OCI-LY3 (cell line): ENCODE data around the gene PIK3R4.

ENCODE experiments used
- H2AFZ ChIP-seq: fragments of 200-600, 300-600 bp; shearing (Covaris generic); 2 replicates; pipeline ENCODE4 v1.6.0; 2014; ENCODE audit warnings: antibody characterized with exemption, low read depth, low read length
- H3K27ac ChIP-seq: fragments of 200-600, 300-600 bp; sonication (generic); 2 replicates; pipeline ENCODE4 v1.5.1; 2014; ENCODE audit warnings: mild to moderate bottlenecking, low read length, moderate library complexity, mixed read lengths
- H3K27me3 ChIP-seq: fragments of 200-600, 300-600 bp; sonication (generic); 2 replicates; pipeline ENCODE4 v1.6.1; 2014; ENCODE audit warnings: low read depth, low read length, mixed read lengths
- H3K36me3 ChIP-seq: fragments of 200-600, 300-600 bp; sonication (generic); replicated peaks from 2 replicates; pipeline ENCODE3; 2014; ENCODE audit warnings: low read depth, low read length, mixed read lengths
- H3K4me1 ChIP-seq: fragments of 300-600, 200-600 bp; sonication (generic); 2 replicates; pipeline ENCODE4 v1.6.1; 2014; ENCODE audit warnings: low read length, mixed read lengths
- H3K4me2 ChIP-seq: fragments of 200-600, 300-600 bp; sonication (generic); 2 replicates; pipeline ENCODE4 v1.6.1; 2014; ENCODE audit warnings: low read length, mixed read lengths
- H3K4me3 ChIP-seq: fragments of 300-600, 200-600 bp; sonication (generic); 2 replicates; pipeline ENCODE4 v1.5.1; 2014; ENCODE audit warnings: antibody characterized with exemption, mild to moderate bottlenecking, low read length, moderate library complexity
- H3K79me2 ChIP-seq: fragments of 300-600, 200-600 bp; shearing (Covaris generic); 2 replicates; pipeline ENCODE4 v1.6.1; 2014; ENCODE audit warnings: mild to moderate bottlenecking, low read length, mixed read lengths
- H3K9ac ChIP-seq: fragments of 300-600, 200-600 bp; shearing (Covaris generic); 2 replicates; pipeline ENCODE4 v1.6.0; 2014; ENCODE audit warnings: mild to moderate bottlenecking, low read length, moderate library complexity
- H3K9me3 ChIP-seq: fragments of 200-600, 300-600 bp; shearing (Covaris generic); 2 replicates; pipeline ENCODE4 v1.6.1; 2014; ENCODE audit warnings: low read length, mixed read lengths; ENCODE audit not compliant: insufficient read depth
- H4K20me1 ChIP-seq: fragments of 200-600, 300-600 bp; sonication (generic); 2 replicates; pipeline ENCODE4 v1.6.1; 2016; ENCODE audit warnings: low read length, mixed read lengths; ENCODE audit not compliant: insufficient read depth
- CTCF ChIP-seq: fragments of 200-600, 300-600 bp; sonication (generic); IDR thresholded peaks from 2 replicates; pipeline ENCODE4 v1.5.1; 2014; ENCODE audit warnings: antibody characterized with exemption, low read length, low read depth
- EZH2phosphoT487 ChIP-seq: fragments of 200-600 bp; shearing (Covaris generic); IDR thresholded peaks from 2 replicates; pipeline ENCODE4 v1.6.1; 2018; ENCODE audit warnings: antibody characterized with exemption, mixed run types, low read depth

The PIK3R4 gene

GRCh38 chr3:130757611-130758150 is 11.1 kb upstream of the PIK3R4 start:
- H3K4me1 ChIP-seq: peaks cover 10% of the 10 kb centered on the region; the same call in 1 of the 2 replicates
- H3K4me2 ChIP-seq: no peak overlapping the region

GRCh38 chr3:130755666-130756065 is 9.0 kb upstream of the PIK3R4 start:
- Histone ChIP-seq H2AFZ (no peak overlapping the region), H3K79me2 (no peaks in the 10 kb centered on the region), H3K9ac (no peak overlapping the region), H3K4me2 (no peak overlapping the region), H3K9me3 (no peaks in the 10 kb centered on the region), H3K36me3 (no peaks in the 10 kb centered on the region), H3K4me1 (peaks cover 10% of the 10 kb centered on the region; the same call in 1 of the 2 replicates), H3K27me3 (no peaks in the 10 kb centered on the region), H3K4me3 (no peak overlapping the region), H4K20me1 (no peaks in the 10 kb centered on the region), H3K27ac (no peak overlapping the region)
- no peak for TF ChIP-seq CTCF

More at GRCh38 chr3:130757611-130758150, 11.1 kb upstream of the PIK3R4 start:
- Histone ChIP-seq H3K36me3 (no peaks in the 10 kb centered on the region), H3K79me2 (no peaks in the 10 kb centered on the region), H3K9ac (no peak overlapping the region), H3K4me3 (no peak overlapping the region), H3K27ac (no peak overlapping the region), H2AFZ (no peak overlapping the region), H4K20me1 (no peaks in the 10 kb centered on the region), H3K27me3 (no peaks in the 10 kb centered on the region), H3K9me3 (no peaks in the 10 kb centered on the region)
- no peak for TF ChIP-seq CTCF
- no peak for TF ChIP-seq EZH2phosphoT487

GRCh38 chr3:130748981-130749380 is 2.4 kb upstream of the PIK3R4 start:
- peaks cover 27% of the 10 kb centered on the region for H3K79me2 ChIP-seq
- H3K4me2 ChIP-seq: no peak overlapping the region
- H3K4me3 ChIP-seq: no peak overlapping the region

GRCh38 chr3:130748467-130748861 is 1.8 kb upstream of the PIK3R4 start:
- Histone ChIP-seq H3K4me2 (peak overlapping the region; percentile 64), H3K36me3 (peaks cover 13% of the 10 kb centered on the region), H2AFZ (peak overlapping the region; percentile 97), H3K4me1 (peaks cover 14% of the 10 kb centered on the region), H3K9me3 (no peaks in the 10 kb centered on the region), H3K27me3 (no peaks in the 10 kb centered on the region), H3K27ac (peak overlapping the region; percentile 54; the same call in 1 of the 2 replicates), H3K79me2 (peaks cover 32% of the 10 kb centered on the region), H3K9ac (peak overlapping the region; percentile 71), H4K20me1 (no peaks in the 10 kb centered on the region), H3K4me3 (peak overlapping the region; percentile 78)
- TF ChIP-seq EZH2phosphoT487 (no peak), CTCF (no peak)

More at GRCh38 chr3:130748981-130749380, 2.4 kb upstream of the PIK3R4 start:
- no peaks in the 10 kb centered on the region for H3K9me3 ChIP-seq
- H3K9ac ChIP-seq: no peak overlapping the region
- no peak overlapping the region for H2AFZ ChIP-seq
- H3K4me1 ChIP-seq: peaks cover 14% of the 10 kb centered on the region
- H3K27me3 ChIP-seq: no peaks in the 10 kb centered on the region
- peaks cover 8% of the 10 kb centered on the region for H3K36me3 ChIP-seq
- no peaks in the 10 kb centered on the region for H4K20me1 ChIP-seq
- H3K27ac ChIP-seq: no peak overlapping the region
- no peak for TF ChIP-seq EZH2phosphoT487
- TF ChIP-seq CTCF: no peak
